H9 (cell line): ENCODE results near the gene HOMER3. TPM values are rescaled to one million over a fixed set of nuclear protein-coding genes. Genes with fewer than 3 reads are reported as not detected.

ENCODE experiments used
- DNase-seq: peaks from one replicate; pipeline ENCODE4 v3.0.0-alpha.2; 2017
- H2AFZ ChIP-seq: one replicate; pipeline ENCODE4 v1.6.1; 2013; ENCODE audit warnings: mild to moderate bottlenecking, low read length, control low read depth, moderate library complexity
- H2AK5ac ChIP-seq: 2 replicates; pipeline ENCODE4 v1.6.1; 2013; ENCODE audit warnings: low read length, control low read depth, mixed read lengths; ENCODE audit not compliant: insufficient read length
- H2BK120ac ChIP-seq: one replicate; pipeline ENCODE4 v1.6.1; 2013; ENCODE audit warnings: low read depth, mild to moderate bottlenecking, low read length, control low read depth, inconsistent platforms; ENCODE audit not compliant: poor library complexity, severe bottlenecking
- H2BK12ac ChIP-seq: 2 replicates; pipeline ENCODE4 v1.6.1; 2013; ENCODE audit warnings: low read length, control low read depth, mixed read lengths, low read depth; ENCODE audit not compliant: insufficient read length
- H2BK15ac ChIP-seq: 2 replicates; pipeline ENCODE4 v1.6.1; 2013; ENCODE audit warnings: low read depth, low read length, control low read depth
- H2BK20ac ChIP-seq: one replicate; pipeline ENCODE4 v1.6.1; 2013; ENCODE audit warnings: low read depth, mild to moderate bottlenecking, low read length, control low read depth, inconsistent platforms; ENCODE audit not compliant: poor library complexity, severe bottlenecking
- H2BK5ac ChIP-seq: 2 replicates; pipeline ENCODE4 v1.6.1; 2013; ENCODE audit warnings: low read length, control low read depth, mixed read lengths; ENCODE audit not compliant: insufficient read length
- H3K14ac ChIP-seq: 2 replicates; pipeline ENCODE4 v1.6.1; 2013; ENCODE audit warnings: low read length, control low read depth; ENCODE audit not compliant: insufficient read depth
- H3K18ac ChIP-seq: 2 replicates; pipeline ENCODE4 v1.6.1; 2013; ENCODE audit warnings: low read depth, mild to moderate bottlenecking, mixed read lengths, low read length, control low read depth; ENCODE audit not compliant: insufficient read length
- H3K23ac ChIP-seq: 2 replicates; pipeline ENCODE4 v1.6.1; 2013; ENCODE audit warnings: low read length, control low read depth, mixed read lengths, low read depth; ENCODE audit not compliant: insufficient read length
- H3K23me2 ChIP-seq: 2 replicates; pipeline ENCODE4 v1.6.1; 2013; ENCODE audit warnings: low read depth, mild to moderate bottlenecking, mixed read lengths, low read length, control low read depth; ENCODE audit not compliant: insufficient read length, poor library complexity, severe bottlenecking
- H3K27ac ChIP-seq: 2 replicates; pipeline ENCODE4 v1.5.1; 2013; ENCODE audit warnings: low read length, control low read depth, mixed read lengths, low read depth; ENCODE audit not compliant: insufficient read length
- H3K27me3 ChIP-seq: 2 replicates; pipeline ENCODE4 v1.6.1; 2013; ENCODE audit warnings: low read length, control low read depth, inconsistent platforms; ENCODE audit not compliant: insufficient read depth
- H3K4ac ChIP-seq: 2 replicates; pipeline ENCODE4 v1.6.1; 2013; ENCODE audit warnings: low read depth, mild to moderate bottlenecking, control low read depth, inconsistent platforms, low read length, moderate library complexity
- H3K4me1 ChIP-seq: 2 replicates; pipeline ENCODE4 v1.6.1; 2013; ENCODE audit warnings: low read length, control low read depth, inconsistent platforms; ENCODE audit not compliant: insufficient read depth
- H3K4me2 ChIP-seq: 2 replicates; pipeline ENCODE4 v1.6.1; 2013; ENCODE audit warnings: low read length, control low read depth, mixed read lengths; ENCODE audit not compliant: insufficient read length, insufficient read depth
- H3K56ac ChIP-seq: 2 replicates; pipeline ENCODE4 v1.6.1; 2013; ENCODE audit warnings: low read depth, mild to moderate bottlenecking, mixed read lengths, low read length, control low read depth; ENCODE audit not compliant: insufficient read length
- H3K79me1 ChIP-seq: 2 replicates; pipeline ENCODE4 v1.6.1; 2013; ENCODE audit warnings: low read depth, mild to moderate bottlenecking, moderate library complexity, low read length, control low read depth, inconsistent platforms; ENCODE audit not compliant: insufficient read depth, poor library complexity, severe bottlenecking
- H3K79me2 ChIP-seq: 2 replicates; pipeline ENCODE4 v1.6.1; 2013; ENCODE audit warnings: low read length, control low read depth, inconsistent platforms; ENCODE audit not compliant: insufficient read depth
- H3K9ac ChIP-seq: 2 replicates; pipeline ENCODE4 v1.6.1; 2013; ENCODE audit warnings: low read length, control low read depth, mixed read lengths; ENCODE audit not compliant: insufficient read length; ENCODE audit errors: extremely low read depth
- H3K9me3 ChIP-seq: one replicate; pipeline ENCODE4 v1.6.1; 2013; ENCODE audit warnings: low read depth, low read length, inconsistent platforms; ENCODE audit not compliant: control insufficient read depth
- H3T11ph ChIP-seq: one replicate; pipeline ENCODE4 v1.6.1; 2013; ENCODE audit warnings: mild to moderate bottlenecking, low read length, control low read depth, inconsistent platforms
- H4K20me1 ChIP-seq: one replicate; pipeline ENCODE4 v1.6.1; 2013; ENCODE audit not compliant: control insufficient read depth, insufficient read length, insufficient read depth
- H4K5ac ChIP-seq: 2 replicates; pipeline ENCODE4 v1.6.1; 2013; ENCODE audit warnings: low read depth, mild to moderate bottlenecking, mixed read lengths, low read length, control low read depth; ENCODE audit not compliant: insufficient read length
- H4K8ac ChIP-seq: replicated peaks from 2 replicates; pipeline ENCODE4 v1.6.1; 2013; ENCODE audit warnings: low read length, control low read depth, mixed read lengths, low read depth; ENCODE audit not compliant: insufficient read length
- H4K91ac ChIP-seq: 2 replicates; pipeline ENCODE4 v1.6.1; 2013; ENCODE audit warnings: low read depth, mild to moderate bottlenecking, moderate library complexity, mixed read lengths, low read length, control low read depth; ENCODE audit not compliant: insufficient read length
- H3K27ac Mint-ChIP-seq, 3 experiments: 2 replicates in 2 of 3; 3 replicates in 1 of 3; pipeline ENCODE4 v1.8.0; 2020 to 2021; ENCODE audit warnings: mixed read lengths in 3 of 3, mild to moderate bottlenecking in 1 of 3, moderate library complexity in 1 of 3
- H3K27me3 Mint-ChIP-seq: 2 replicates; pipeline ENCODE4 v1.8.0; 2021; ENCODE audit warnings: low read depth, mild to moderate bottlenecking, moderate library complexity, mixed read lengths
- H3K36me3 Mint-ChIP-seq, 3 experiments: 2 replicates in 2 of 3; 3 replicates in 1 of 3; pipeline ENCODE4 v1.8.0; 2020 to 2021; ENCODE audit warnings: low read depth in 3 of 3, mixed read lengths in 3 of 3; ENCODE audit not compliant: insufficient read depth in 1 of 3
- H3K4me1 Mint-ChIP-seq, 2 experiments: 2 replicates each; pipeline ENCODE4 v1.8.0; 2020; ENCODE audit warnings: mixed read lengths in 2 of 2
- H3K4me3 Mint-ChIP-seq, 2 experiments: 2 replicates in 1 of 2; 3 replicates in 1 of 2; pipeline ENCODE4 v1.8.0; 2020 to 2021; ENCODE audit warnings: mild to moderate bottlenecking in 2 of 2, mixed read lengths in 2 of 2, moderate library complexity in 1 of 2
- H3K9me3 Mint-ChIP-seq, 2 experiments: 2 replicates in 1 of 2; 3 replicates in 1 of 2; pipeline ENCODE4 v1.8.0; 2020; ENCODE audit warnings: mild to moderate bottlenecking in 2 of 2, mixed read lengths in 2 of 2, moderate library complexity in 1 of 2
- CTCF ChIP-seq: fragments of 200-600 bp; sonication (generic); conservative IDR thresholded peaks from 3 replicates; pipeline ENCODE4 v1.8.0; 2021; ENCODE audit warnings: antibody characterized with exemption, mild to moderate bottlenecking
- WGBS: extraction: QIAGEN DNeasy Blood & Tissue Kit; methylation state at CpG from one replicate; pipeline ENCODE4 v1.1.7; 2013; ENCODE audit warnings: missing lambda C conversion rate, low lambda C conversion rate, mixed read lengths; ENCODE audit not compliant: insufficient read length; ENCODE audit errors: extremely low coverage; 5-methylcytosine and 5-hydroxymethylcytosine counted together
- total RNA-seq: library from RNA; stranded (reverse); gene quantifications from 2 replicates; pipeline ENCODE4 v1.2.1, GENCODE V29; 2021

The HOMER3 gene
- total RNA-seq, 1 experiment from 2014 or later: 20.2 TPM

GRCh38 chr19:18990128-18990708 is 49.2 kb upstream of the HOMER3 start:
- H3K79me1 ChIP-seq: no peaks in the 10 kb centered on the region
- no peak overlapping the region for H3K27ac ChIP-seq
- peaks cover 20 to 34% (median 33%) of the 10 kb centered on the region in 3 experiments; a peak in 6 of 7 replicates for H3K36me3 Mint-ChIP-seq
- H4K8ac ChIP-seq: no peak overlapping the region
- no peak overlapping the region for H3T11ph ChIP-seq
- H2BK120ac ChIP-seq: no peak overlapping the region
- DNase-seq: no peak
- no peak overlapping the region for H2BK15ac ChIP-seq
- no peak overlapping the region for H2BK5ac ChIP-seq
- no peaks in the 10 kb centered on the region for H3K4me1 ChIP-seq
- no peak overlapping the region; a peak in 1 of 7 replicates for H3K27ac Mint-ChIP-seq
- peaks cover 2% of the 10 kb centered on the region for H4K20me1 ChIP-seq
- no peak overlapping the region for H3K18ac ChIP-seq
- H2BK12ac ChIP-seq: no peak overlapping the region
- H2AK5ac ChIP-seq: no peak overlapping the region
- no peaks in the 10 kb centered on the region for H3K9me3 Mint-ChIP-seq
- H3K23ac ChIP-seq: no peak overlapping the region
- peaks cover 9% of the 10 kb centered on the region for H3K27me3 Mint-ChIP-seq
- H3K4me1 Mint-ChIP-seq: peaks cover 5% of the 10 kb centered on the region in 2 experiments; a peak in 2 of 4 replicates
- H2AFZ ChIP-seq: no peak overlapping the region
- no peak for TF ChIP-seq CTCF
- H3K27me3 ChIP-seq: no peaks in the 10 kb centered on the region
- H3K4me3 Mint-ChIP-seq: no peak overlapping the region
- no peaks in the 10 kb centered on the region for H3K23me2 ChIP-seq
- no peak overlapping the region for H4K5ac ChIP-seq
- H3K4me2 ChIP-seq: no peak overlapping the region
- no peak overlapping the region for H4K91ac ChIP-seq
- no peak overlapping the region for H3K9ac ChIP-seq
- H3K14ac ChIP-seq: no peak overlapping the region
- no peaks in the 10 kb centered on the region for H3K79me2 ChIP-seq
- H2BK20ac ChIP-seq: no peak overlapping the region
- H3K9me3 ChIP-seq: no peaks in the 10 kb centered on the region
- H3K4ac ChIP-seq: no peak overlapping the region
- no CpG with 5 or more reads among the region's 5 CpGs for WGBS
- no peak overlapping the region for H3K56ac ChIP-seq
